OCI-LY3 (cell line): ENCODE data around the gene PCNX3.

Experiments used
- H2AFZ ChIP-seq: fragments of 200-600, 300-600 bp; shearing (Covaris generic); 2 replicates; pipeline ENCODE4 v1.6.0; 2014; ENCODE audit warnings: antibody characterized with exemption, low read depth, low read length
- H3K27ac ChIP-seq: fragments of 200-600, 300-600 bp; sonication (generic); 2 replicates; pipeline ENCODE4 v1.5.1; 2014; ENCODE audit warnings: mild to moderate bottlenecking, low read length, moderate library complexity, mixed read lengths
- H3K27me3 ChIP-seq: fragments of 200-600, 300-600 bp; sonication (generic); 2 replicates; pipeline ENCODE4 v1.6.1; 2014; ENCODE audit warnings: low read depth, low read length, mixed read lengths
- H3K36me3 ChIP-seq: fragments of 200-600, 300-600 bp; sonication (generic); replicated peaks from 2 replicates; pipeline ENCODE3; 2014; ENCODE audit warnings: low read depth, low read length, mixed read lengths
- H3K4me1 ChIP-seq: fragments of 300-600, 200-600 bp; sonication (generic); 2 replicates; pipeline ENCODE4 v1.6.1; 2014; ENCODE audit warnings: low read length, mixed read lengths
- H3K4me2 ChIP-seq: fragments of 200-600, 300-600 bp; sonication (generic); 2 replicates; pipeline ENCODE4 v1.6.1; 2014; ENCODE audit warnings: low read length, mixed read lengths
- H3K4me3 ChIP-seq: fragments of 300-600, 200-600 bp; sonication (generic); 2 replicates; pipeline ENCODE4 v1.5.1; 2014; ENCODE audit warnings: antibody characterized with exemption, mild to moderate bottlenecking, low read length, moderate library complexity
- H3K79me2 ChIP-seq: fragments of 300-600, 200-600 bp; shearing (Covaris generic); 2 replicates; pipeline ENCODE4 v1.6.1; 2014; ENCODE audit warnings: mild to moderate bottlenecking, low read length, mixed read lengths
- H3K9ac ChIP-seq: fragments of 300-600, 200-600 bp; shearing (Covaris generic); 2 replicates; pipeline ENCODE4 v1.6.0; 2014; ENCODE audit warnings: mild to moderate bottlenecking, low read length, moderate library complexity
- H3K9me3 ChIP-seq: fragments of 200-600, 300-600 bp; shearing (Covaris generic); 2 replicates; pipeline ENCODE4 v1.6.1; 2014; ENCODE audit warnings: low read length, mixed read lengths; ENCODE audit not compliant: insufficient read depth
- H4K20me1 ChIP-seq: fragments of 200-600, 300-600 bp; sonication (generic); 2 replicates; pipeline ENCODE4 v1.6.1; 2016; ENCODE audit warnings: low read length, mixed read lengths; ENCODE audit not compliant: insufficient read depth
- EZH2phosphoT487 ChIP-seq: fragments of 200-600 bp; shearing (Covaris generic); IDR thresholded peaks from 2 replicates; pipeline ENCODE4 v1.6.1; 2018; ENCODE audit warnings: antibody characterized with exemption, mixed run types, low read depth
- TF ChIP-seq, protein P1 (sequence below): fragments of 200-600, 300-600 bp; sonication (generic); IDR thresholded peaks from 2 replicates; pipeline ENCODE4 v1.5.1; 2014; ENCODE audit warnings: antibody characterized with exemption, low read length, low read depth

Gene PCNX3

DNA sequence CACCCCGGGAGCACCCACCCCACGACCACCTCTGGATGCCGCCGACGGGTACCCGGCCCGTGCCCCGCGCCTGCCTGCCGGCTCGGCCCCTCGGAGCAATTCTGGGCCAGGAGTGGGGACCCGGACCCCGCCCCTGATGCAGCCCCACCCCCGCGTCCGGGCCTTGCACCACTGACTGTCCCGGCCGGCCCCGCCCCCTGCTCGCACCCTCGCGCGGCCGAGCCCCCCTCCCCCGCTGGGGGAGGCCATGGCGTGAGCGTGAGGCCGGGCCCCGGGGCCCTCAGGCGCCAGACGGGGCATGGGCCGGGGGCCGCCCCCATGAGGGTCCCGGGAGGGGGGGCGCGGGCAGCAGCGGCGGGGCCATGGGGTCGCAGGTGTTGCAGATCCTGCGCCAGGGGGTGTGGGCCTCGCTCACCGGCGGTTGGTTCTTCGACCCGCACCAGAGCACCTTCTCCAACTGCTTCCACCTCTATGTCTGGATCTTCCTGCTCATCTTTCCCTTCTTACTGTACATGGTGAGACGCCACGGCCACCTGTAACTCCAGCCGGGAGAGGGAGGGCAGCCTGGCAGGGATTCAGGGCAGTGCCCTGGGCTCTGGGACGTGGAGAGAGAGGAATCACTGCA is 486 bp downstream of the PCNX3 start:
- peak overlapping the region; percentile 76 for H3K27ac ChIP-seq

DNA sequence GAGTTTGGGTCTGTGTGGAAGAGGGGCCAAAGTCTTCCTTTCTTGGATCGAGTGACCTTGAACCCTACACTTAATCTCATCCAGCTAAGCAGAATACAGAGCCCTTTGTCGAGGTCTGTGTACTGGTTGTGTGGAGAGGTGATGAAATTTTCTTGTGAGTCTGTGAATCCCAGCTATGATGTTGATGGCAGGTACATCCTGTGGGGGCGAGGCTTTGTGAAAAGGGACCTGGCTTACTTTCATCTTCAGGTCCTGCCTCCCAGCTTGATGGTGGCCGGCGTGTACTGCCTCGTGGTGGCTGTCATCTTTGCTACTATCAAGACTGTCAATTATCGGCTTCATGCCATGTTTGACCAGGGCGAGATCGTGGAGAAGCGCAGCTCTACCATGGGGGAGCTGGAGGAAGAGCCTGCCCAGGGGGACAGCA is 1.0 kb downstream of the PCNX3 start:
- H3K9ac ChIP-seq = peak overlapping the region; percentile 82
- H3K4me2 ChIP-seq = peak overlapping the region; percentile 100
- H4K20me1 ChIP-seq = peaks cover 9% of the 10 kb centered on the region; the same call in 1 of the 2 replicates
- peak overlapping the region; percentile 76 for H3K27ac ChIP-seq
- TF ChIP-seq, protein P1, sequence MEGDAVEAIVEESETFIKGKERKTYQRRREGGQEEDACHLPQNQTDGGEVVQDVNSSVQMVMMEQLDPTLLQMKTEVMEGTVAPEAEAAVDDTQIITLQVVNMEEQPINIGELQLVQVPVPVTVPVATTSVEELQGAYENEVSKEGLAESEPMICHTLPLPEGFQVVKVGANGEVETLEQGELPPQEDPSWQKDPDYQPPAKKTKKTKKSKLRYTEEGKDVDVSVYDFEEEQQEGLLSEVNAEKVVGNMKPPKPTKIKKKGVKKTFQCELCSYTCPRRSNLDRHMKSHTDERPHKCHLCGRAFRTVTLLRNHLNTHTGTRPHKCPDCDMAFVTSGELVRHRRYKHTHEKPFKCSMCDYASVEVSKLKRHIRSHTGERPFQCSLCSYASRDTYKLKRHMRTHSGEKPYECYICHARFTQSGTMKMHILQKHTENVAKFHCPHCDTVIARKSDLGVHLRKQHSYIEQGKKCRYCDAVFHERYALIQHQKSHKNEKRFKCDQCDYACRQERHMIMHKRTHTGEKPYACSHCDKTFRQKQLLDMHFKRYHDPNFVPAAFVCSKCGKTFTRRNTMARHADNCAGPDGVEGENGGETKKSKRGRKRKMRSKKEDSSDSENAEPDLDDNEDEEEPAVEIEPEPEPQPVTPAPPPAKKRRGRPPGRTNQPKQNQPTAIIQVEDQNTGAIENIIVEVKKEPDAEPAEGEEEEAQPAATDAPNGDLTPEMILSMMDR = no peak
- no peak for TF ChIP-seq EZH2phosphoT487
- H3K27me3 ChIP-seq = no peaks in the 10 kb centered on the region
- H3K79me2 ChIP-seq = peaks cover 66% of the 10 kb centered on the region
- H3K36me3 ChIP-seq = peaks cover 35% of the 10 kb centered on the region
- no peak overlapping the region for H2AFZ ChIP-seq
- peaks cover 31% of the 10 kb centered on the region for H3K4me1 ChIP-seq
- H3K9me3 ChIP-seq = no peaks in the 10 kb centered on the region
- peak overlapping the region; percentile 79 for H3K4me3 ChIP-seq

More for the DNA sequence above, 486 bp downstream of the PCNX3 start:
- peaks cover 70% of the 10 kb centered on the region for H3K79me2 ChIP-seq
- H3K4me3 ChIP-seq = peak overlapping the region; percentile 79
- peaks cover 31% of the 10 kb centered on the region for H3K4me1 ChIP-seq
- H3K9ac ChIP-seq = peak overlapping the region; percentile 82
- peaks cover 9% of the 10 kb centered on the region; the same call in 1 of the 2 replicates for H4K20me1 ChIP-seq
- no peaks in the 10 kb centered on the region for H3K27me3 ChIP-seq
- H3K9me3 ChIP-seq = no peaks in the 10 kb centered on the region
- H3K4me2 ChIP-seq = peak overlapping the region; percentile 100
- H3K36me3 ChIP-seq = peaks cover 34% of the 10 kb centered on the region
- TF ChIP-seq, protein P1 = no peak
- TF ChIP-seq EZH2phosphoT487 = no peak
- no peak overlapping the region for H2AFZ ChIP-seq

DNA sequence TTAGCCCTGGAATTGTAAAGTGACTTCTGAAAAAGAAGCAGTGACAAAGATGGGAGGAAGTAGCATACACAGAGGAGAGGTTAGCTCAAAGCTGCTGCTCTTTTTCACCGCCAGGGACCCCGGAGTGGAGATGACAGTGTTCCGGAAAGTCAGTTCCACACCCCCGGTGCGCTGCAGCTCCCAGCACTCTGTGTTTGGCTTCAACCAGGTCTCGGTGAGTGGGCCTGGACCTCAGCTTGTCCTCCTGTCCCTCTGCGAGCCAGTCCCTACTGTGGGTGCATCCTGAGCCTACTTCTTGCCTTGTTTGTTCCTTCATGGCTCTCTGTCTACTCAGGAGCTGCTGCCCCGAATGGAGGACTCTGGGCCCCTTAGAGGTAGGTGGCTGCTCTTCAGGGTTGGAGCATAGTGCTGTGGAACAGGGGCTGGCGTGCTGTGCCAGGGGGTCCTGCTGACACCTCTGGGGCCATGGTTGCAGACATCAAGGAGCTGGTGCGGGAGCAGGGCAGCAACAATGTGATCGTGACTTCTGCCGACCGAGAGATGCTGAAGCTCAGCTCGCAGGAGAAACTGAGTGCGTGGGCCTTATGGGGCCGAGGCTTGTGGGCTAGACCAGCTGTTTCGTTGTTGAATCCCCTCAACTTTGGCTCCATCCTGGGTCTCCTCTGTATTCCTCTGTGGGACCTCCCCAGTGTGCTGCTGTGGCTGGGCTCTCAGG is 1.7 kb downstream of the PCNX3 start:
- H3K27ac ChIP-seq = no peak overlapping the region; the same call in 1 of the 2 replicates
- peaks cover 39% of the 10 kb centered on the region for H3K36me3 ChIP-seq
- H3K4me3 ChIP-seq = peak overlapping the region; percentile 79
- peaks cover 30% of the 10 kb centered on the region for H3K4me1 ChIP-seq
- peaks cover 9% of the 10 kb centered on the region; the same call in 1 of the 2 replicates for H4K20me1 ChIP-seq
- no peak overlapping the region for H2AFZ ChIP-seq
- H3K9ac ChIP-seq = peak overlapping the region; percentile 82; the same call in 1 of the 2 replicates
- no peak for TF ChIP-seq EZH2phosphoT487
- TF ChIP-seq, protein P1 = no peak
- peaks cover 59% of the 10 kb centered on the region for H3K79me2 ChIP-seq
- no peaks in the 10 kb centered on the region for H3K9me3 ChIP-seq
- H3K4me2 ChIP-seq = peak overlapping the region; percentile 100
- H3K27me3 ChIP-seq = no peaks in the 10 kb centered on the region

DNA sequence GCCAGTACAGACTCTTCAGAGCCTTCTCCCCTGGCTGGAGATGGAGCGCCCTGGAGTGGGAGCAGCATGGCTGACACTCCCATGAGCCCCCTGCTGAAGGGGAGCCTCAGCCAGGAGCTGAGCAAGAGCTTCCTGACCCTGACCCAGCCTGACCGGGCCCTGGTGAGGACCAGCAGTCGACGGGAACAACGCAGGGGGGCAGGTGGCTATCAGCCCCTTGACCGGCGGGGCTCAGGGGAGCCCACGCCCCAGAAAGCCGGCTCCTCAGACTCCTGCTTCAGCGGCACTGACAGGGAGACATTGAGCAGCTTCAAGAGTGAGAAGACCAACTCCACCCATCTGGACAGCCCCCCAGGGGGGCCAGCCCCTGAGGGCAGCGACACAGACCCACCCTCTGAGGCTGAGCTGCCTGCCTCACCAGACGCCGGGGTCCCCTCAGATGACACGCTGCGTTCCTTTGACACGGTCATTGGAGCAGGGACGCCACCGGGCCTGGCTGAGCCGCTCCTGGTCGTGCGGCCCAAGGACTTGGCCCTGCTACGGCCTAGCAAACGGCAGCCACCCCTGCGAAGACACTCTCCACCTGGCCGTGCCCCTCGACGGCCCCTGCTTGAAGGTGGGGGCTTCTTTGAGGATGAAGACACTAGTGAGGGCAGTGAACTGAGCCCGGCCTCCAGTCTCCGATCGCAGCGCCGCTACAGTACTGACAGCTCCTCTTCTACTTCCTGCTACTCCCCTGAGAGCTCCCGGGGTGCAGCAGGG is 2.6 kb downstream of the PCNX3 start:
- Histone ChIP-seq H3K79me2 (peaks cover 50% of the 10 kb centered on the region), H3K9ac (no peak overlapping the region), H3K4me2 (no peak overlapping the region), H3K36me3 (peaks cover 43% of the 10 kb centered on the region), H3K4me1 (peaks cover 21% of the 10 kb centered on the region), H3K4me3 (no peak overlapping the region), H3K9me3 (no peaks in the 10 kb centered on the region), H2AFZ (no peak overlapping the region), H3K27ac (no peak overlapping the region), H4K20me1 (peaks cover 9% of the 10 kb centered on the region; the same call in 1 of the 2 replicates), H3K27me3 (no peaks in the 10 kb centered on the region)
- TF ChIP-seq, protein P1 = no peak
- TF ChIP-seq EZH2phosphoT487 = no peak
